ENCODE measurements around the gene CYP11A1. TPM values are rescaled to one million over a fixed set of nuclear protein-coding genes. Genes with fewer than 3 reads are reported as not detected.

The CYP11A1 gene
- total RNA-seq, 3 donors from 2014 or later, result 0.52 to 0.82 (median 0.60) TPM

- no peak for TF ChIP-seq CTCF (IDR thresholded peaks at IDR 0.05)
- Histone ChIP-seq H3K4me1 (ENCODE audit: low read depth) (no peaks in the 10 kb centered on the region), H3K36me3 (ENCODE audit: low read depth) (no peaks in the 10 kb centered on the region), H3K4me3 (no peak overlapping the region), H3K9me3 (no peaks in the 10 kb centered on the region)
- ATAC-seq (no peak), DNase-seq (no peak)
- intact Hi-C loops (cut with DNase I, micrococcal nuclease), result no loop called here
These were observed 28.6 kb upstream of the CYP11A1 start for GRCh38 chr15:74396146-74396438.

- TF ChIP-seq CTCF (IDR thresholded peaks at IDR 0.05), result no peak
- no peaks in the 10 kb centered on the region for H3K4me1 ChIP-seq (ENCODE audit: low read depth)
- intact Hi-C loops (cut with DNase I, micrococcal nuclease), result no loop called here
- H3K36me3 ChIP-seq (ENCODE audit: low read depth), result no peaks in the 10 kb centered on the region
- ATAC-seq (no peak), DNase-seq (no peak)
- H3K4me3 ChIP-seq, result no peak overlapping the region
- H3K9me3 ChIP-seq, result no peaks in the 10 kb centered on the region
These were observed 28.1 kb upstream of the CYP11A1 start for GRCh38 chr15:74395319-74396145.

GRCh38 chr15:74394090-74394846 lies 26.8 kb upstream of the CYP11A1 start:
- intact Hi-C loops (cut with DNase I, micrococcal nuclease), result no loop called here
- Histone ChIP-seq H3K4me1 (ENCODE audit: low read depth) (no peaks in the 10 kb centered on the region), H3K9me3 (no peaks in the 10 kb centered on the region), H3K4me3 (no peak overlapping the region), H3K36me3 (ENCODE audit: low read depth) (no peaks in the 10 kb centered on the region)
- no peak for TF ChIP-seq CTCF (IDR thresholded peaks at IDR 0.05)
- DNase-seq (no peak), ATAC-seq (no peak)

GRCh38 chr15:74393423-74393822 lies 26.0 kb upstream of the CYP11A1 start:
- H3K36me3 ChIP-seq (ENCODE audit: low read depth), result no peaks in the 10 kb centered on the region
- no peak overlapping the region for H3K4me3 ChIP-seq
- H3K9me3 ChIP-seq, result no peaks in the 10 kb centered on the region
- ATAC-seq, result no peak
- no peak for DNase-seq
- H3K4me1 ChIP-seq (ENCODE audit: low read depth), result no peaks in the 10 kb centered on the region
- intact Hi-C loops (cut with DNase I, micrococcal nuclease), result no loop called here
- TF ChIP-seq CTCF (IDR thresholded peaks at IDR 0.05), result no peak

- Histone ChIP-seq H3K36me3 (ENCODE audit: low read depth) (no peaks in the 10 kb centered on the region), H3K9me3 (no peaks in the 10 kb centered on the region), H3K4me3 (no peak overlapping the region), H3K4me1 (ENCODE audit: low read depth) (no peaks in the 10 kb centered on the region)
- DNase-seq (no peak), ATAC-seq (no peak)
- intact Hi-C loops (cut with DNase I, micrococcal nuclease), result no loop called here
- TF ChIP-seq CTCF (IDR thresholded peaks at IDR 0.05), result no peak
These were observed 25.5 kb upstream of the CYP11A1 start for GRCh38 chr15:74392902-74393301.

All from mucosa of descending colon (tissue), 3 donors.